Measurements from ENCODE around the gene SELENOW. TPM values are rescaled to one million over a fixed set of nuclear protein-coding genes. Genes with fewer than 3 reads are reported as not detected.

The SELENOW gene
- 51.7 and 61.3 TPM in 2 replicates for total RNA-seq (2012; rRNA removed)
- polyA plus RNA-seq (2012; rRNA removed) = 217 and 232 TPM in 2 replicates
- 280 and 360 TPM in 2 replicates for polyA plus RNA-seq (2012; cell fraction: cytosol; rRNA removed)
- 108 and 140 TPM in 2 replicates for polyA plus RNA-seq (2012; cell fraction: nucleus; rRNA removed; ENCODE audit: low replicate concordance)
- Bru-seq, nascent RNA = percentile 74 among the genes with signal in this experiment
- BruChase-seq, experiment 1, labeled RNA remaining after a 6-hour chase = percentile 79 among the genes with signal in this experiment
- BruChase-seq, experiment 2, labeled RNA remaining after a 2-hour chase = percentile 78 among the genes with signal in this experiment
- long read RNA-seq, transcript SELENOW-215 (1 exons, 2,503 nt) = major isoform, 63 of 117 reads
- long read RNA-seq, transcript SELENOW-212 (6 exons, 888 nt) = minor isoform, 48 of 117 reads
- long read RNA-seq, partial matches to known transcripts = 0 of 117 reads
- long read RNA-seq, other reads (novel, unspliced or antisense) = 2 of 117 reads

- H3K23ac ChIP-seq (ENCODE audit: low read depth, low read length) = peak within 1 kb of the TSS; percentile 96
- CTCF ChIA-PET = interaction anchor here (0.6 kb wide), 1 partner anchor 13 kb away, joined by 3 read pairs; no protein-coding TSS in a partner anchor
These were observed at the start of gene SELENOW for GRCh38 chr19:47778049-47778953. Gene SELENOW (plus strand): TSS chr19:47778703. CDS start chr19:47778786, 83 bp downstream.

More at GRCh38 chr19:47778049-47778953, at the start of gene SELENOW:
- Histone ChIP-seq H4K8ac (ENCODE audit: low read depth in 2 of 2, low read length in 2 of 2) (peak within 1 kb of the TSS; percentile 79 to 98), H3K9me1 (ENCODE audit: insufficient read depth, low read length) (peaks cover 14% of the 10 kb centered on the region), H2AFZ (replicated peaks; ENCODE audit: low read length, poor library complexity) (peak within 1 kb of the TSS; percentile 100), H3K27ac (ENCODE audit: insufficient read depth, low read length) (peak within 1 kb of the TSS; percentile 99), H2AK5ac (ENCODE audit: low read depth, low read length) (peak within 1 kb of the TSS; percentile 74), H3K79me1 (ENCODE audit: low read depth in 1 of 2, low read length in 2 of 2) (peaks cover 24 to 42% of the 10 kb centered on the region in 2 experiments), H3K27me3 (ENCODE audit: control insufficient read depth, insufficient read depth, low read length) (no peaks in the 10 kb centered on the region), H4K5ac (ENCODE audit: low read depth, low read length) (peak within 1 kb of the TSS; percentile 91), H3K9ac (ENCODE audit: low read depth, low read length) (peak within 1 kb of the TSS; percentile 97), H2BK5ac (ENCODE audit: low read depth, low read length, poor library complexity, severe bottlenecking) (peak within 1 kb of the TSS; percentile 97), H2BK20ac (ENCODE audit: low read depth, low read length) (peak within 1 kb of the TSS; percentile 95; the same call in 1 of the 2 replicates), H2BK15ac (ENCODE audit: low read depth, low read length) (peak within 1 kb of the TSS; percentile 98; the same call in 1 of the 3 replicates), H2AK9ac (replicated peaks; ENCODE audit: low read depth, low read length, poor library complexity) (peak within 1 kb of the TSS; percentile 83), H3K4ac (ENCODE audit: low read depth, low read length) (peak within 1 kb of the TSS; percentile 96), H3K36me3 (ENCODE audit: control insufficient read depth, insufficient read depth, low read length) (peaks cover 22% of the 10 kb centered on the region), H2BK120ac (ENCODE audit: low read depth, low read length) (peak within 1 kb of the TSS; percentile 100), H4K91ac (ENCODE audit: insufficient read depth, low read depth, low read length) (peak within 1 kb of the TSS; percentile 98), H3K56ac (ENCODE audit: extremely low read depth, insufficient read depth, low read length) (peak within 1 kb of the TSS; percentile 98), H3K4me1 (ENCODE audit: control insufficient read depth, insufficient read depth, low read length) (peaks cover 2% of the 10 kb centered on the region; the same call in 1 of the 2 replicates), H3K18ac (ENCODE audit: low read depth, low read length) (peak within 1 kb of the TSS; percentile 87), H3K4me3 (ENCODE audit: insufficient read depth, low read depth, low read length) (peak within 1 kb of the TSS; percentile 90), H3K4me2 (ENCODE audit: low read depth, low read length) (peak within 1 kb of the TSS; percentile 100), H4K20me1 (ENCODE audit: insufficient read depth, low read length) (peaks cover 27% of the 10 kb centered on the region; the same call in 1 of the 2 replicates), H3K9me3 (ENCODE audit: control insufficient read depth, insufficient read depth, low read length) (no peaks in the 10 kb centered on the region), H3K14ac (replicated peaks; ENCODE audit: low read depth, low read length) (peak within 1 kb of the TSS; percentile 94)
- POLR2A ChIA-PET (ENCODE audit: unreplicated experiment) = no interaction called here
- ATAC-seq (ENCODE audit: low read depth) (peak; percentile 94), DNase-seq (peak; percentile 46)
- intact Hi-C loops (cut with micrococcal nuclease) (no loop called here), in situ Hi-C loops (cut with MboI; ENCODE audit: low sequenced_read_pairs) (no loop called here), dilution Hi-C loops (cut with HindIII; ENCODE audit: low sequenced_read_pairs, unreplicated experiment) (no loop called here)
- TF ChIP-seq MXI1 (IDR thresholded peaks at IDR 0.05; ENCODE audit: borderline replicate concordance, low read depth, low read length) (no peak), MAZ (IDR thresholded peaks at IDR 0.05; ENCODE audit: borderline replicate concordance, low read depth, low read length) (0 out of 2 replicates have a peak, but pooled peaks have one; percentile 13), BHLHE40 (IDR thresholded peaks at IDR 0.05; ENCODE audit: low read depth, low read length) (peak; percentile 96), CHD1 (IDR thresholded peaks at IDR 0.05; ENCODE audit: low read depth, low read length) (peak; percentile 93; the same call in 1 of the 2 replicates), POLR2A (IDR thresholded peaks at IDR 0.05; ENCODE audit: low read depth, low read length) (peak; percentile 85), RFX5 (IDR thresholded peaks at IDR 0.05; ENCODE audit: low read depth, low read length) (no peak), RAD21 (IDR thresholded peaks at IDR 0.05; ENCODE audit: low read length) (no peak)
- no TSS peak for BruUV-seq (replicated peaks)
- WGBS, 2 experiments (ENCODE audit: extremely low coverage in 2 of 2, insufficient read length in 1 of 2) = 0% methylated on average over 15 of the region's 65 CpGs; no CpG with 5 or more reads in 1 of the 2 experiments

All from IMR-90 (cell line).